Measurements from ENCODE around the gene MTMR1. TPM values are rescaled to one million over a fixed set of nuclear protein-coding genes. Genes with fewer than 3 reads are reported as not detected.

The MTMR1 gene
- total and polyA plus RNA-seq, 9 of the 15 experiments (the other 6 are each of a cell fraction or from before 2014, with no cell fraction given), result 0.96 to 35.4 (median 22.4) TPM

GRCh38 chrX:150644422-150644821 lies 48.8 kb upstream of the MTMR1 start:
- Histone ChIP-seq H3K36me3 (ENCODE audit: control insufficient read depth, insufficient read depth, low read length) (peaks cover 4% of the 10 kb centered on the region; the same call in 2 of the 3 replicates), H3K27ac (ENCODE audit: extremely low read depth, low read depth, low read length) (no peak overlapping the region), H3K9me3 (replicated peaks; ENCODE audit: control insufficient read depth, insufficient read depth, low read depth, low read length) (no peaks in the 10 kb centered on the region), H3K4me3 (no peak overlapping the region), H2AFZ (ENCODE audit: low read depth, low read length) (no peak overlapping the region), H3K27me3 (ENCODE audit: control insufficient read depth in 2 of 2, insufficient read depth in 2 of 2, low read length in 2 of 2) (no peaks in the 10 kb centered on the region), H3K79me2 (ENCODE audit: control insufficient read depth, insufficient read depth, low read length) (no peaks in the 10 kb centered on the region), H3K9me1 (ENCODE audit: control insufficient read depth, insufficient read depth, low read length) (no peaks in the 10 kb centered on the region), H3K4me1 (replicated peaks in 1 of 2; ENCODE audit: control insufficient read depth in 2 of 2, insufficient read depth in 2 of 2, low read length in 2 of 2) (no peaks in the 10 kb centered on the region), H3K9ac (ENCODE audit: insufficient read depth in 1 of 2, low read depth in 2 of 2, low read length in 2 of 2) (no peak overlapping the region), H4K20me1 (replicated peaks; ENCODE audit: control insufficient read depth, insufficient read depth, low read length) (no peaks in the 10 kb centered on the region), H3K4me2 (ENCODE audit: insufficient read depth, low read length) (no peak overlapping the region)
- intact Hi-C loops (cut with micrococcal nuclease), result no loop called here
- no peak for ATAC-seq
- FAIRE-seq, result no peak
- no peak for TF ChIP-seq NR2F6 (CRISPR knock-in tag; IDR thresholded peaks at IDR 0.05)
- TF ChIP-seq POLR2AphosphoS2 (IDR thresholded peaks at IDR 0.05; ENCODE audit: low read length), result no peak
- no peak for TF ChIP-seq MTA2 (IDR thresholded peaks at IDR 0.05; ENCODE audit: low read depth)
- TF ChIP-seq CBX8 (IDR thresholded peaks at IDR 0.05; ENCODE audit: borderline replicate concordance, extremely low read depth, low read depth, low read length, poor library complexity, severe bottlenecking), result no peak
- no peak for TF ChIP-seq E2F5 (CRISPR knock-in tag; IDR thresholded peaks at IDR 0.05)
- no peak for TF ChIP-seq PTRF (tag; IDR thresholded peaks at IDR 0.05)
- no peak for TF ChIP-seq RFX5 (IDR thresholded peaks at IDR 0.05; ENCODE audit: low read depth, low read length)
- no peak for TF ChIP-seq PRMT5 (CRISPR knock-in tag; IDR thresholded peaks at IDR 0.05)
- no peak for TF ChIP-seq TCF3 (CRISPR knock-in tag; IDR thresholded peaks at IDR 0.05)
- no peak for TF ChIP-seq POLR2B (IDR thresholded peaks at IDR 0.05; ENCODE audit: low read depth, partially characterized antibody)
- no peak for TF ChIP-seq ZNF764 (CRISPR knock-in tag; IDR thresholded peaks at IDR 0.05; ENCODE audit: low read depth)
- TF ChIP-seq FOS (IDR thresholded peaks at IDR 0.05; ENCODE audit: extremely low read depth, insufficient read length), result no peak
- no peak for TF ChIP-seq CHD1 (IDR thresholded peaks at IDR 0.05; ENCODE audit: low read length)
- TF ChIP-seq JUN (IDR thresholded peaks at IDR 0.05; ENCODE audit: borderline replicate concordance, low read depth, low read length), result no peak
- TF ChIP-seq JUN (CRISPR knock-in tag; IDR thresholded peaks at IDR 0.05; ENCODE audit: borderline replicate concordance), result no peak
- TF ChIP-seq RBFOX2 (IDR thresholded peaks at IDR 0.05; ENCODE audit: low read depth, low read length), result no peak
- no peak for TF ChIP-seq TEAD4 (IDR thresholded peaks at IDR 0.05; ENCODE audit: low read length)
- no peak for TF ChIP-seq TEAD4 (CRISPR knock-in tag; IDR thresholded peaks at IDR 0.05; ENCODE audit: borderline replicate concordance)
- TF ChIP-seq PREB (CRISPR knock-in tag; IDR thresholded peaks at IDR 0.05), result no peak
- no peak for TF ChIP-seq ERF (CRISPR knock-in tag; IDR thresholded peaks at IDR 0.05)
- TF ChIP-seq KAT8 (IDR thresholded peaks at IDR 0.05; ENCODE audit: low read depth), result no peak
- ChIA-PET CTCF (ENCODE audit: low intra/inter-chr PET ratio) (no interaction called here), POLR2A (no interaction called here)
- in situ Hi-C loops (cut with MboI), result no loop called here
- BruUV-seq (replicated peaks), result no TSS peak
- 51% methylated on average over 4 of the region's 4 CpGs for WGBS (ENCODE audit: insufficient coverage, low coverage, missing lambda C conversion rate)
- DNase-seq (ENCODE audit: extremely low read depth in 1 of 4, low spot score in 3 of 4), result no peak
